ENCODE data around the gene ADK. TPM values are rescaled to one million over a fixed set of nuclear protein-coding genes. Genes with fewer than 3 reads are reported as not detected.

Gene ADK
- total RNA-seq, 1 donor from 2014 or later = 28.5 TPM

- Mint-ChIP-seq H3K27me3 (no peaks in the 10 kb centered on the region), H3K9me3 (no peaks in the 10 kb centered on the region), H3K27ac (no peak overlapping the region), H3K4me1 (ENCODE audit: unreplicated experiment) (no peaks in the 10 kb centered on the region), H3K36me3 (peaks cover 18% of the 10 kb centered on the region), H3K4me3 (no peak overlapping the region)
- no peak for TF ChIP-seq CTCF (conservative IDR thresholded peaks at IDR 0.05)
- DNase-seq (ENCODE audit: extremely low spot score, unreplicated experiment) = no peak
Measured at GRCh38 chr10:74672430-74673165, 521.6 kb downstream of the ADK start.

- no peak overlapping the region for H3K27ac Mint-ChIP-seq
- TF ChIP-seq CTCF (conservative IDR thresholded peaks at IDR 0.05) = no peak
- peaks cover 19% of the 10 kb centered on the region for H3K36me3 Mint-ChIP-seq
- no peaks in the 10 kb centered on the region for H3K9me3 Mint-ChIP-seq
- H3K4me1 Mint-ChIP-seq (ENCODE audit: unreplicated experiment) = no peaks in the 10 kb centered on the region
- no peak overlapping the region for H3K4me3 Mint-ChIP-seq
- no peak for DNase-seq (ENCODE audit: extremely low spot score, unreplicated experiment)
- H3K27me3 Mint-ChIP-seq = no peaks in the 10 kb centered on the region
Measured at GRCh38 chr10:74674927-74675326, 523.9 kb downstream of the ADK start.

GRCh38 chr10:74675484-74675883, 524.5 kb downstream of the ADK start:
- no peaks in the 10 kb centered on the region for H3K9me3 Mint-ChIP-seq
- no peaks in the 10 kb centered on the region for H3K4me1 Mint-ChIP-seq (ENCODE audit: unreplicated experiment)
- no peaks in the 10 kb centered on the region for H3K27me3 Mint-ChIP-seq
- no peak for TF ChIP-seq CTCF (conservative IDR thresholded peaks at IDR 0.05)
- H3K4me3 Mint-ChIP-seq = no peak overlapping the region
- DNase-seq (ENCODE audit: extremely low spot score, unreplicated experiment) = no peak
- H3K27ac Mint-ChIP-seq = no peak overlapping the region
- H3K36me3 Mint-ChIP-seq = peaks cover 19% of the 10 kb centered on the region

GRCh38 chr10:74677951-74678350, 526.9 kb downstream of the ADK start:
- Mint-ChIP-seq H3K27me3 (no peaks in the 10 kb centered on the region), H3K4me1 (ENCODE audit: unreplicated experiment) (peaks cover 8% of the 10 kb centered on the region), H3K9me3 (no peaks in the 10 kb centered on the region), H3K27ac (no peak overlapping the region), H3K36me3 (peaks cover 17% of the 10 kb centered on the region), H3K4me3 (no peak overlapping the region)
- no peak for TF ChIP-seq CTCF (conservative IDR thresholded peaks at IDR 0.05)
- DNase-seq (ENCODE audit: extremely low spot score, unreplicated experiment) = no peak

- H3K27me3 Mint-ChIP-seq = no peaks in the 10 kb centered on the region
- no peak for TF ChIP-seq CTCF (conservative IDR thresholded peaks at IDR 0.05)
- no peak for DNase-seq (ENCODE audit: extremely low spot score, unreplicated experiment)
- H3K27ac Mint-ChIP-seq = no peak overlapping the region
- peaks cover 19% of the 10 kb centered on the region for H3K4me1 Mint-ChIP-seq (ENCODE audit: unreplicated experiment)
- no peaks in the 10 kb centered on the region for H3K9me3 Mint-ChIP-seq
- H3K4me3 Mint-ChIP-seq = no peak overlapping the region
- peaks cover 4% of the 10 kb centered on the region for H3K36me3 Mint-ChIP-seq
Measured at GRCh38 chr10:74681917-74682627, 531.1 kb downstream of the ADK start.
